Heart left ventricle (tissue), 13 donors: Measurements from ENCODE around the gene TPK1.

Experiments
- CTCF ChIP-seq, 12 donors: fragments of 200-600 bp; sonication (generic) in 4 of 12; IDR thresholded peaks; one replicate each; pipeline versions ENCODE4 v1.5.0 to v1.8.0; 2018 to 2022; ENCODE audit warnings: antibody characterized with exemption in 12 of 12, mild to moderate bottlenecking in 5 of 12
- POLR2A ChIP-seq, 2 donors: fragments of 450-650 bp; IDR thresholded peaks; one replicate each; pipeline ENCODE4 v1.6.1; 2017; ENCODE audit warnings: antibody characterized with exemption in 2 of 2, mild to moderate bottlenecking in 2 of 2, moderate library complexity in 2 of 2
- donor health status: ischemic (EF 13 %, LVEDD 7.1; RV severe dilation, severe dysfunction).
- donor health status: DM: no; HTN: yes; CAD: no.
- donor health status: DM: no; HTN: no; CAD: no.
- donor health status: ischemic (EF 25% LVEDD 6.9; RV normal size, moderate dysfunction).
- donor health status: ischemic (EF 25% LVEDD 5.7; RV mildly dilated, moderate dysfunction).
- donor health status: ischemic (EF 35%, LVEDD 5.7; RV mildly dilated, moderate dysfunction).
- donor health status: nonischemic (EF 11% LVEDD 7.7; RV severe dilation, severe dysfunction).
- donor health status: DM: yes; HTN: yes; CAD: no.
- donor health status: PGD.
- donor health status: ischemic (EF 29% LVEDD 5.4; RV normal size, mild dysfunction).
- donor health status: nonischemic (EF 23%, LVEDD 6.1; RV moderate dilation, normal function).

GRCh38 chr7:144768633-144769032 is 67.2 kb downstream of the TPK1 start:
- TF ChIP-seq POLR2A (IDR thresholded peaks at IDR 0.05), result no peak
- no peak for TF ChIP-seq CTCF (IDR thresholded peaks at IDR 0.05)
